Neural cell (in vitro differentiated cells): ENCODE results near the gene SSUH2. TPM values are rescaled to one million over a fixed set of nuclear protein-coding genes. Genes with fewer than 3 reads are reported as not detected.

Experiments used
- H2AFZ ChIP-seq: fragments of 200-600, 300-800 bp; sonication (generic), shearing (Covaris generic); 2 replicates; pipeline ENCODE4 v1.6.0; 2014; ENCODE audit warnings: low read depth, mild to moderate bottlenecking, antibody characterized with exemption, low read length, moderate library complexity
- H3F3A ChIP-seq: fragments of 200-600 bp; shearing (Covaris generic); 2 replicates; pipeline ENCODE4 v1.6.1; 2016; ENCODE audit warnings: mild to moderate bottlenecking, moderate library complexity, mixed read lengths, antibody characterized with exemption, low read length; ENCODE audit not compliant: insufficient read depth, poor library complexity, severe bottlenecking
- H3K27ac ChIP-seq: fragments of 200-600, 300-800 bp; sonication (generic), shearing (Covaris generic); 2 replicates; pipeline ENCODE4 v1.5.1; 2014; ENCODE audit warnings: mild to moderate bottlenecking, low read length, moderate library complexity
- H3K27me3 ChIP-seq: fragments of 300-800, 200-600 bp; sonication (generic), shearing (Covaris generic); 2 replicates; pipeline ENCODE4 v1.6.0; 2014; ENCODE audit warnings: mild to moderate bottlenecking, low read depth, low read length, moderate library complexity; ENCODE audit not compliant: insufficient read depth
- H3K36me3 ChIP-seq: fragments of 300-800, 200-600 bp; sonication (generic), shearing (Covaris generic); 2 replicates; pipeline ENCODE4 v1.5.1; 2014; ENCODE audit warnings: mild to moderate bottlenecking, antibody characterized with exemption, low read length, moderate library complexity; ENCODE audit not compliant: insufficient read depth
- H3K4me2 ChIP-seq: fragments of 300-800, 200-600 bp; sonication (generic), shearing (Covaris generic); 2 replicates; pipeline ENCODE4 v1.6.0; 2014; ENCODE audit warnings: mild to moderate bottlenecking, low read length
- H3K4me3 ChIP-seq: fragments of 300-800, 200-600 bp; sonication (generic), shearing (Covaris generic); 2 replicates; pipeline ENCODE4 v1.5.1; 2014; ENCODE audit warnings: mild to moderate bottlenecking, low read length, moderate library complexity
- H3K79me2 ChIP-seq: fragments of 200-600 bp; shearing (Covaris generic); replicated peaks from 2 replicates; pipeline ENCODE4 v1.6.0; 2014; ENCODE audit warnings: mild to moderate bottlenecking, low read length, moderate library complexity; ENCODE audit not compliant: insufficient read depth
- H3K9ac ChIP-seq: fragments of 300-800, 200-600 bp; sonication (generic), shearing (Covaris generic); 2 replicates; pipeline ENCODE4 v1.6.1; 2016; ENCODE audit warnings: mild to moderate bottlenecking, low read length, mixed read lengths
- H3K9me2 ChIP-seq: fragments of 200-600 bp; shearing (Covaris generic); 2 replicates; pipeline ENCODE4 v1.6.1; 2016; ENCODE audit warnings: mild to moderate bottlenecking, low read length, mixed read lengths; ENCODE audit not compliant: insufficient read depth
- H3K9me3 ChIP-seq: fragments of 200-600, 300-800 bp; sonication (generic), shearing (Covaris generic); 2 replicates; pipeline ENCODE4 v1.6.1; 2016; ENCODE audit warnings: mild to moderate bottlenecking, mixed run types, low read length, moderate library complexity, mixed read lengths
- H4K20me1 ChIP-seq: fragments of 200-600 bp; shearing (Covaris generic); 2 replicates; pipeline ENCODE4 v1.6.1; 2016; ENCODE audit warnings: mild to moderate bottlenecking, mixed run types; ENCODE audit not compliant: insufficient read depth
- CTCF ChIP-seq: fragments of 450-650 bp; IDR thresholded peaks from 2 replicates; pipeline ENCODE4 v1.5.1; 2014; ENCODE audit warnings: antibody characterized with exemption, mild to moderate bottlenecking, moderate library complexity; ENCODE audit not compliant: poor library complexity, severe bottlenecking
- EP300 ChIP-seq: fragments of 450-650 bp; conservative IDR thresholded peaks from 2 replicates; pipeline ENCODE4 v1.6.1; 2014; ENCODE audit warnings: antibody characterized with exemption, mild to moderate bottlenecking, moderate library complexity; ENCODE audit not compliant: poor library complexity, severe bottlenecking
- EZH2 ChIP-seq: fragments of 200-600, 300-800 bp; shearing (Covaris generic), sonication (generic); IDR thresholded peaks from 2 replicates; pipeline ENCODE4 v1.6.1; 2014; ENCODE audit warnings: antibody characterized with exemption, low read length, borderline replicate concordance, mild to moderate bottlenecking; ENCODE audit not compliant: insufficient read depth, poor library complexity, severe bottlenecking
- MXI1 ChIP-seq: fragments of 450-650 bp; conservative IDR thresholded peaks from 2 replicates; pipeline ENCODE4 v1.6.1; 2014; ENCODE audit warnings: antibody characterized with exemption, mild to moderate bottlenecking; ENCODE audit not compliant: poor library complexity, severe bottlenecking
- POLR2AphosphoS5 ChIP-seq: IDR thresholded peaks from 2 replicates; pipeline ENCODE4 v1.6.1; 2012
- RAD21 ChIP-seq: fragments of 450-650 bp; conservative IDR thresholded peaks from 2 replicates; pipeline ENCODE4 v1.6.1; 2014; ENCODE audit warnings: antibody characterized with exemption, mild to moderate bottlenecking, moderate library complexity
- REST ChIP-seq: IDR thresholded peaks from 2 replicates; pipeline ENCODE4 v1.6.1; 2012; ENCODE audit warnings: borderline replicate concordance
- SMC3 ChIP-seq: fragments of 450-650 bp; conservative IDR thresholded peaks from 2 replicates; pipeline ENCODE4 v1.6.1; 2014; ENCODE audit warnings: antibody characterized with exemption, mild to moderate bottlenecking, moderate library complexity; ENCODE audit not compliant: poor library complexity
- TAF1 ChIP-seq: IDR thresholded peaks from 2 replicates; pipeline ENCODE4 v1.6.1; 2012; ENCODE audit warnings: low read depth
- polyA plus RNA-seq: library from polyadenylated mRNA; depleted of rRNA; stranded (reverse); fragments of >200 nt; gene quantifications from 2 replicates; pipeline ENCODE4 v1.2.3, GENCODE V29; 2014

SSUH2 gene
- polyA plus RNA-seq, 1 donor from 2014 or later: 0.88 TPM

GRCh38 chr3:8571256-8571655 lies 73.3 kb downstream of the SSUH2 start:
- Histone ChIP-seq H3K79me2 (no peaks in the 10 kb centered on the region), H2AFZ (no peak overlapping the region), H4K20me1 (no peaks in the 10 kb centered on the region), H3K9me3 (no peaks in the 10 kb centered on the region), H3K9me2 (no peaks in the 10 kb centered on the region), H3K27ac (no peak overlapping the region), H3K9ac (no peak overlapping the region), H3K4me3 (no peak overlapping the region), H3K27me3 (no peaks in the 10 kb centered on the region), H3K4me2 (no peak overlapping the region), H3K36me3 (no peaks in the 10 kb centered on the region), H3F3A (no peaks in the 10 kb centered on the region)
- TF ChIP-seq MXI1: no peak
- no peak for TF ChIP-seq TAF1
- no peak for TF ChIP-seq RAD21
- TF ChIP-seq POLR2AphosphoS5: no peak
- no peak for TF ChIP-seq REST
- no peak for TF ChIP-seq CTCF
- TF ChIP-seq SMC3: no peak
- no peak for TF ChIP-seq EP300
- no peak for TF ChIP-seq EZH2

Other genes starting within 250 kb of the SSUH2 start
- gene LMCD1, start 143.0 kb downstream of the SSUH2 start, polyA plus RNA-seq: 3.4 and 3.5 TPM in 2 replicates
- gene CAV3, start 89.0 kb upstream of the SSUH2 start, polyA plus RNA-seq: not detected in 2 replicates
- 1.7 and 2.2 TPM in 2 replicates for gene OXTR, start 124.8 kb upstream of the SSUH2 start, polyA plus RNA-seq